Measurements from ENCODE around the gene PHACTR1.

DNA sequence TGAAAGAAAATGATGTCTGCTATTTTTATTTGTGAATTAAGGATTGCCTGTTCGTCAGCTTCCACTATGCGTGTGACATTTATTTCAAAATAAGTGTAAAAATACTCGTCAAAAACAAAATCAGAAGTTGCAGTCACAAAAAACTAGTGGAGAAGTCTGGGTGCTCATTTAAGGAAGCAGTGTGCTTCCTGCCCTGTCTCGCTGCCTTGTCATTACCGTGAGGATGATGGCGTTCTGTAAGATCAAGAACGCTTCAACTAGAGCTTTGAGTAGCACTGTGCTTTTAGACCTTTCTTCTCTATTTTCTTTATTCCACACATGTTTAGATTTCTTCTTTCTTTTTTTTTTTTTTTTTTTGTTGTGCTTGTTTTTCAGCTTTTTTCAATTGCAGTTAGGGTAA is 424.8 kb downstream of the PHACTR1 start:
- TF ChIP-seq, protein P1, sequence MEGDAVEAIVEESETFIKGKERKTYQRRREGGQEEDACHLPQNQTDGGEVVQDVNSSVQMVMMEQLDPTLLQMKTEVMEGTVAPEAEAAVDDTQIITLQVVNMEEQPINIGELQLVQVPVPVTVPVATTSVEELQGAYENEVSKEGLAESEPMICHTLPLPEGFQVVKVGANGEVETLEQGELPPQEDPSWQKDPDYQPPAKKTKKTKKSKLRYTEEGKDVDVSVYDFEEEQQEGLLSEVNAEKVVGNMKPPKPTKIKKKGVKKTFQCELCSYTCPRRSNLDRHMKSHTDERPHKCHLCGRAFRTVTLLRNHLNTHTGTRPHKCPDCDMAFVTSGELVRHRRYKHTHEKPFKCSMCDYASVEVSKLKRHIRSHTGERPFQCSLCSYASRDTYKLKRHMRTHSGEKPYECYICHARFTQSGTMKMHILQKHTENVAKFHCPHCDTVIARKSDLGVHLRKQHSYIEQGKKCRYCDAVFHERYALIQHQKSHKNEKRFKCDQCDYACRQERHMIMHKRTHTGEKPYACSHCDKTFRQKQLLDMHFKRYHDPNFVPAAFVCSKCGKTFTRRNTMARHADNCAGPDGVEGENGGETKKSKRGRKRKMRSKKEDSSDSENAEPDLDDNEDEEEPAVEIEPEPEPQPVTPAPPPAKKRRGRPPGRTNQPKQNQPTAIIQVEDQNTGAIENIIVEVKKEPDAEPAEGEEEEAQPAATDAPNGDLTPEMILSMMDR (IDR thresholded peaks at IDR 0.05) = no peak
- no peak for TF ChIP-seq POLR2A (IDR thresholded peaks at IDR 0.05)

All from lower leg skin (tissue), 3 donors.